HEK293 (cell line): ENCODE data around the gene SLC28A1.

Experiments
- CTCF ChIA-PET: fragments of 350-600 bp; formaldehyde crosslinking; extraction: SDS; loops from one replicate; lab custom pipeline; 2021; ENCODE audit warnings: antibody characterized with exemption; lab: Yijun Ruan, JAX
- POLR2A ChIA-PET: fragments of 300-600 bp; formaldehyde crosslinking; extraction: SDS; loops from one replicate; lab custom pipeline; 2020; ENCODE audit warnings: antibody characterized with exemption, inconsistent platforms; lab: Yijun Ruan, JAX
- H3K27ac ChIP-seq: fragments of 200-500 bp; sonication (Bioruptor generic); 2 replicates; pipeline ENCODE4 v1.5.1; 2014; ENCODE audit warnings: low read depth, low read length, control low read depth, inconsistent platforms; ENCODE audit errors: extremely low read depth
- H3K36me3 ChIP-seq, 2 experiments: fragments of 200-500 bp in 1 of 2; sonication (Bioruptor generic) in 1 of 2; 1 replicate in 1 of 2; 2 replicates in 1 of 2; pipeline ENCODE4 v1.5.1; 2014 to 2017; ENCODE audit warnings: inconsistent platforms in 2 of 2, low read length in 2 of 2; ENCODE audit not compliant: control insufficient read depth in 2 of 2, insufficient read depth in 1 of 2
- H3K4me1 ChIP-seq: fragments of 200-500 bp; sonication (Bioruptor generic); 2 replicates; pipeline ENCODE4 v1.5.1; 2014; ENCODE audit warnings: mild to moderate bottlenecking, low read length, inconsistent platforms; ENCODE audit not compliant: control insufficient read depth, insufficient read depth
- H3K4me3 ChIP-seq: 2 replicates; pipeline ENCODE4 v1.5.1; 2011; ENCODE audit warnings: low read depth, mild to moderate bottlenecking, control low read depth, low read length, moderate library complexity
- H3K9me3 ChIP-seq: fragments of 200-500 bp; sonication (Bioruptor generic); 2 replicates; pipeline ENCODE4 v1.5.1; 2014; ENCODE audit warnings: low read depth, low read length, inconsistent platforms; ENCODE audit not compliant: control insufficient read depth, insufficient read depth
- GLIS1 ChIP-seq: fragments of 450-650 bp; formaldehyde crosslinking; IDR thresholded peaks from 2 replicates; pipeline ENCODE4 v1.5.1; 2016; ENCODE audit warnings: missing biosample characterization, missing genetic modification characterization
- KLF7 ChIP-seq: fragments of 450-650 bp; formaldehyde crosslinking; IDR thresholded peaks from 2 replicates; pipeline ENCODE4 v1.5.1; 2016; ENCODE audit warnings: missing biosample characterization, missing genetic modification characterization, borderline replicate concordance
- MEIS1 ChIP-seq: sonication (generic); formaldehyde crosslinking; IDR thresholded peaks from 2 replicates; pipeline ENCODE4 v1.8.1; 2022; ENCODE audit warnings: missing genetic modification reagents, mild to moderate bottlenecking, borderline replicate concordance
- SCRT1 ChIP-seq: fragments of 450-650 bp; formaldehyde crosslinking; IDR thresholded peaks from 2 replicates; pipeline ENCODE4 v1.5.1; 2016; ENCODE audit warnings: missing biosample characterization, missing genetic modification characterization, borderline replicate concordance
- SETDB1 ChIP-seq: IDR thresholded peaks from one replicate; pipeline ENCODE4 v1.6.1; 2017; ENCODE audit warnings: mild to moderate bottlenecking, low read length, moderate library complexity, mixed read lengths; ENCODE audit not compliant: insufficient read length
- TRIM28 ChIP-seq: IDR thresholded peaks from 2 replicates; pipeline ENCODE4 v1.6.1; 2011; ENCODE audit warnings: low read length, control low read depth, borderline replicate concordance
- ZIC2 ChIP-seq: fragments of 450-650 bp; formaldehyde crosslinking; IDR thresholded peaks from 2 replicates; pipeline ENCODE4 v1.5.1; 2016; ENCODE audit warnings: missing biosample characterization, missing genetic modification characterization
- ZNF138 ChIP-seq: fragments of 450-650 bp; formaldehyde crosslinking; IDR thresholded peaks from 2 replicates; pipeline ENCODE4 v1.5.1; 2016; ENCODE audit warnings: missing biosample characterization, missing genetic modification characterization, borderline replicate concordance
- ZNF169 ChIP-seq: fragments of 450-650 bp; formaldehyde crosslinking; IDR thresholded peaks from 2 replicates; pipeline ENCODE4 v1.5.1; 2016; ENCODE audit warnings: missing biosample characterization, missing genetic modification characterization
- ZNF214 ChIP-seq: fragments of 450-650 bp; formaldehyde crosslinking; IDR thresholded peaks from 2 replicates; pipeline ENCODE4 v1.5.1; 2017; ENCODE audit warnings: missing biosample characterization, mild to moderate bottlenecking, missing genetic modification characterization, borderline replicate concordance
- ZNF266 ChIP-seq: fragments of 450-650 bp; formaldehyde crosslinking; IDR thresholded peaks from 2 replicates; pipeline ENCODE4 v1.5.1; 2016; ENCODE audit warnings: missing biosample characterization, missing genetic modification characterization, low read depth
- ZNF350 ChIP-seq: fragments of 450-650 bp; formaldehyde crosslinking; IDR thresholded peaks from 2 replicates; pipeline ENCODE4 v1.5.0; 2017; ENCODE audit warnings: missing biosample characterization, mild to moderate bottlenecking, missing genetic modification characterization
- ZNF416 ChIP-seq: fragments of 450-650 bp; formaldehyde crosslinking; IDR thresholded peaks from 2 replicates; pipeline ENCODE4 v1.5.1; 2016; ENCODE audit warnings: missing biosample characterization, missing genetic modification characterization
- ZNF473 ChIP-seq: fragments of 450-650 bp; formaldehyde crosslinking; IDR thresholded peaks from 2 replicates; pipeline ENCODE4 v1.5.1; 2017; ENCODE audit warnings: missing biosample characterization, missing genetic modification characterization
- ZNF530 ChIP-seq: fragments of 450-650 bp; formaldehyde crosslinking; IDR thresholded peaks from 2 replicates; pipeline ENCODE4 v1.5.1; 2016; ENCODE audit warnings: low read depth, missing biosample characterization, missing genetic modification characterization
- ZNF555 ChIP-seq: fragments of 450-650 bp; formaldehyde crosslinking; conservative IDR thresholded peaks from 2 replicates; pipeline ENCODE4 v1.5.1; 2017; ENCODE audit warnings: missing biosample characterization, mild to moderate bottlenecking, missing genetic modification characterization, inconsistent platforms
- ZNF623 ChIP-seq: fragments of 450-650 bp; formaldehyde crosslinking; IDR thresholded peaks from 2 replicates; pipeline ENCODE4 v1.5.1; 2016; ENCODE audit warnings: missing biosample characterization, missing genetic modification characterization
- ZNF624 ChIP-seq: fragments of 450-650 bp; formaldehyde crosslinking; IDR thresholded peaks from 2 replicates; pipeline ENCODE4 v1.5.1; 2017; ENCODE audit warnings: missing biosample characterization, missing genetic modification characterization
- ZNF626 ChIP-seq: fragments of 450-650 bp; sonication (Bioruptor Pico); formaldehyde crosslinking; IDR thresholded peaks from 2 replicates; pipeline ENCODE4 v1.5.1; 2018; ENCODE audit warnings: missing biosample characterization, missing genetic modification characterization, inconsistent platforms
- ZNF664 ChIP-seq: fragments of 450-650 bp; formaldehyde crosslinking; IDR thresholded peaks from 2 replicates; pipeline ENCODE4 v1.5.1; 2016; ENCODE audit warnings: missing biosample characterization, missing genetic modification characterization
- ZNF677 ChIP-seq: fragments of 450-650 bp; IDR thresholded peaks from 2 replicates; pipeline ENCODE4 v1.5.0; 2018; ENCODE audit warnings: missing biosample characterization, mild to moderate bottlenecking, missing genetic modification characterization, moderate library complexity
- ZNF768 ChIP-seq: fragments of 450-650 bp; formaldehyde crosslinking; IDR thresholded peaks from 2 replicates; pipeline ENCODE4 v1.5.1; 2018; ENCODE audit warnings: missing biosample characterization, mild to moderate bottlenecking, missing genetic modification characterization
- ZNF837 ChIP-seq: fragments of 450-650 bp; formaldehyde crosslinking; IDR thresholded peaks from 2 replicates; pipeline ENCODE4 v1.5.1; 2016; ENCODE audit warnings: missing biosample characterization, missing genetic modification characterization
- TF ChIP-seq, protein P1 (sequence below): fragments of 450-650 bp; IDR thresholded peaks from 2 replicates; pipeline ENCODE4 v1.5.1; 2018; ENCODE audit warnings: missing biosample characterization, mild to moderate bottlenecking, missing genetic modification characterization
- TF ChIP-seq, protein P2 (sequence below): fragments of 450-650 bp; formaldehyde crosslinking; IDR thresholded peaks from 2 replicates; pipeline ENCODE4 v1.5.1; 2016; ENCODE audit warnings: missing biosample characterization, missing genetic modification characterization
- TF ChIP-seq, protein P3 (sequence below): fragments of 450-650 bp; formaldehyde crosslinking; IDR thresholded peaks from 2 replicates; pipeline ENCODE4 v1.5.1; 2016; ENCODE audit warnings: missing biosample characterization, missing genetic modification characterization
- TF ChIP-seq, protein P4 (sequence below): fragments of 450-650 bp; formaldehyde crosslinking; conservative IDR thresholded peaks from 2 replicates; pipeline ENCODE4 v1.5.1; 2016; ENCODE audit warnings: low read depth, missing biosample characterization, missing genetic modification characterization

Gene SLC28A1

DNA sequence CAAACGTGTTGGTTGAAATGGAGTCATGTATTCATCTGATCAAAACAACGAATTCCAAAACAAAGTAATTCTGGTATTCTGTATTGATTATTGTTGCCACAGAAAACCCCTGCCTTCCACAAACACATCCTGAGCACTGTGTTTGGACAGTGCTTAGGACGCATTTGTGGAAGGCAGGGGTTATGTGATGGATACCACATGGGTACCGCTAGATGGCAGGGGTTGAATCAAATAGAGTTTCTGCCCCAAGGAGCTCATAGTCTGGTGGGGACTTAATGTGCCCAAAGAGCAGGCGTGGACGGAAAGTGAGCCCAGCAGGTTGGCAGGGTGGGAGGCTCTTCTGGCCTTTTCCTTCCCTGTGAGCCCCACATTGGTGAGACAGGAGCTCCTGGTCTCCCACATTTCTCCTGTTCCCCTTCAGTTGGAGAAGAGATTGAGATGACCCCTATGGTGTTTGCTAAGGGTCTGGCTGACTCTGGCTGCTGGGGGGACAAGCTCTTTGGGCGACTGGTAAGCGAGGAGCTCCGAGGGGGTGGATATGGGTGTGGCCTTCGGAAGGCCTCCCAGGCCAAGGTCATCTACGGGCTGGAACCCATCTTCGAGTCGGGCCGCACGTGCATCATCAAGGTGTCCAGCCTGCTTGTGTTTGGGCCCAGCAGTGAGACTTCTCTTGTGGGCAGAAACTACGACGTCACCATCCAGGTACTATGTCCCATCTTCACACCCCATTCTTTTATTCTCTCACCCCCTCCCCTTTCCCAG lies 22.1 kb upstream of the SLC28A1 start (continued):
- TF ChIP-seq, protein P1, sequence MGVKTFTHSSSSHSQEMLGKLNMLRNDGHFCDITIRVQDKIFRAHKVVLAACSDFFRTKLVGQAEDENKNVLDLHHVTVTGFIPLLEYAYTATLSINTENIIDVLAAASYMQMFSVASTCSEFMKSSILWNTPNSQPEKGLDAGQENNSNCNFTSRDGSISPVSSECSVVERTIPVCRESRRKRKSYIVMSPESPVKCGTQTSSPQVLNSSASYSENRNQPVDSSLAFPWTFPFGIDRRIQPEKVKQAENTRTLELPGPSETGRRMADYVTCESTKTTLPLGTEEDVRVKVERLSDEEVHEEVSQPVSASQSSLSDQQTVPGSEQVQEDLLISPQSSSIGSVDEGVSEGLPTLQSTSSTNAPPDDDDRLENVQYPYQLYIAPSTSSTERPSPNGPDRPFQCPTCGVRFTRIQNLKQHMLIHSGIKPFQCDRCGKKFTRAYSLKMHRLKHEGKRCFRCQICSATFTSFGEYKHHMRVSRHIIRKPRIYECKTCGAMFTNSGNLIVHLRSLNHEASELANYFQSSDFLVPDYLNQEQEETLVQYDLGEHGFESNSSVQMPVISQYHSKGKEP: no peak

DNA sequence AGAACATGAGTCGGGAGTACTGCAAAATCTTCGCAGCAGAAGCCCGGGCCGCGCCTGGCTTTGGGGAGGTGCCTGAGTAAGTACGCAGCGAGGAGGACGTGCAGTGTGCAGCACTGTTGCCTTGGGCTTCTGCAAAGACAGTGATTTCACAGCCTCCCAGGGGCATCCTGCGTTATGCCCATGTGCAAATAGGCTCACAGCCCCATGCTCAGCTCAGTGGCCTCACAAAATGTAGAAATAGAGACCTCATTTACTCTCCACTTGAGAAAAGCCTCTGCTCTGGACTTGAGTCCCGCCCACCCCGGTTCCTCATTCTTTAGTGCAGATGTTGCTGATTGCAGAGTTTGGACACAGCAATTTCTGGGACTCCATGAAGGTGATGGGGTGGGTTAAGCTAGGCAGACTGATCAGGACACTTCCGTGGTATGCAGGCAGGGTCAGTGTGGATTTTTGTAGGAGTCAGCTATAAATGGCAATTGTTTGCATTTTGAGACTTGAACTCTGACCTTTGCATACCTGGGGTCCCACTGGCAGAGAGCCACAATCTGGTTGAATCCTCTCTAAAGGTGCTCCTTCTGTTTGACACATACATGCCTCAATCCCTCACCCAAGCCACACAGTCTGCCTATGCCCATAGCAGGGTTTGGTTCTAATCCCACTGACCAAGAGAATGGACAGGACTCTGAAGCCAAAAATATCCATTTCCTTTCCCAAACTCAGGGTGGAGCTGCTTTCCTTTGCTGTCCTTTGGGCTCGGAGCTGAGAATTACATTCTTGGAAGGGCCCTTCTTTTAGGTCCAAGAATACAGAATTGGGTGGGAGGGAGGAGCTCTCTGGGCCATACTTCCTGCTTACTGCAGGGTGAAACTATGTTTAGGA lies 20.7 kb upstream of the SLC28A1 start:
- CTCF ChIA-PET: interaction anchor here (0.7 to 2.5 kb wide), 8 partner anchors 9 to 197 kb away, joined by 3 to 10 read pairs (median 4); no protein-coding TSS in a partner anchor

DNA sequence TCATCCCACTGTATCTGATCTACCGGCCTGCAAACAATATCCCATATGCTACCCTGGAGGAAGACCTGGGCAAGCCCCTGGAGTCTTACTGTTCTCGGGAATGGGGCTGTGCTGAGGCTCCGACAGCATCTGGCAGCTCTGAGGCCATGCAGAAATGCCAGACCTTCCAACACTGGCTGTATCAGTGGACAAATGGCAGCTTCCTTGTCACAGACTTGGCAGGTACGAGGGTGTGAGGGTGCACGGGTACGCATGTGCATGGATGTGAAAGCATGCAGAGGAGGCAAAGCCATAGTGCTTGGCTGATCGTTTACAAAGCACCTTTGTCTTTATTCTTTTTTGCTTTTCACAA lies 20.0 kb upstream of the SLC28A1 start:
- H3K4me1 ChIP-seq: no peaks in the 10 kb centered on the region
- H3K27ac ChIP-seq: no peak overlapping the region
- ChIA-PET CTCF (interaction anchor here (0.7 to 2.1 kb wide), 8 partner anchors 10 to 197 kb away, joined by 3 to 10 read pairs (median 4); no protein-coding TSS in a partner anchor), POLR2A (no interaction called here)
- H3K36me3 ChIP-seq: no peaks in the 10 kb centered on the region
- TF ChIP-seq ZNF416 (no peak), ZNF664 (no peak), SETDB1 (no peak), MEIS1 (CRISPR knock-in tag) (no peak), KLF7 (tag by site-specific recombination) (no peak), ZNF624 (tag by site-specific recombination) (no peak), ZNF138 (no peak), TRIM28 (no peak), ZNF350 (tag by site-specific recombination) (no peak), ZNF677 (tag by site-specific recombination) (no peak), SCRT1 (no peak), ZNF473 (tag by site-specific recombination) (no peak)
- TF ChIP-seq, protein P2, sequence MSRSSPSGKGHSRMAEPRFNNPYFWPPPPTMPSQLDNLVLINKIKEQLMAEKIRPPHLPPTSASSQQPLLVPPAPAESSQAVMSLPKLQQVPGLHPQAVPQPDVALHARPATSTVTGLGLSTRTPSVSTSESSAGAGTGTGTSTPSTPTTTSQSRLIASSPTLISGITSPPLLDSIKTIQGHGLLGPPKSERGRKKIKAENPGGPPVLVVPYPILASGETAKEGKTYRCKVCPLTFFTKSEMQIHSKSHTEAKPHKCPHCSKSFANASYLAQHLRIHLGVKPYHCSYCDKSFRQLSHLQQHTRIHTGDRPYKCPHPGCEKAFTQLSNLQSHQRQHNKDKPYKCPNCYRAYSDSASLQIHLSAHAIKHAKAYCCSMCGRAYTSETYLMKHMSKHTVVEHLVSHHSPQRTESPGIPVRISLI (tag by site-specific recombination): no peak
- H3K4me3 ChIP-seq: no peak overlapping the region
- no peaks in the 10 kb centered on the region for H3K9me3 ChIP-seq

More for the DNA sequence above, 20.7 kb upstream of the SLC28A1 start:
- Histone ChIP-seq H3K4me3 (no peak overlapping the region), H3K4me1 (no peaks in the 10 kb centered on the region), H3K27ac (no peak overlapping the region), H3K36me3 (no peaks in the 10 kb centered on the region), H3K9me3 (no peaks in the 10 kb centered on the region)
- no peak for TF ChIP-seq ZNF169 (tag by site-specific recombination)
- no peak for TF ChIP-seq ZNF530
- TF ChIP-seq, protein P3, sequence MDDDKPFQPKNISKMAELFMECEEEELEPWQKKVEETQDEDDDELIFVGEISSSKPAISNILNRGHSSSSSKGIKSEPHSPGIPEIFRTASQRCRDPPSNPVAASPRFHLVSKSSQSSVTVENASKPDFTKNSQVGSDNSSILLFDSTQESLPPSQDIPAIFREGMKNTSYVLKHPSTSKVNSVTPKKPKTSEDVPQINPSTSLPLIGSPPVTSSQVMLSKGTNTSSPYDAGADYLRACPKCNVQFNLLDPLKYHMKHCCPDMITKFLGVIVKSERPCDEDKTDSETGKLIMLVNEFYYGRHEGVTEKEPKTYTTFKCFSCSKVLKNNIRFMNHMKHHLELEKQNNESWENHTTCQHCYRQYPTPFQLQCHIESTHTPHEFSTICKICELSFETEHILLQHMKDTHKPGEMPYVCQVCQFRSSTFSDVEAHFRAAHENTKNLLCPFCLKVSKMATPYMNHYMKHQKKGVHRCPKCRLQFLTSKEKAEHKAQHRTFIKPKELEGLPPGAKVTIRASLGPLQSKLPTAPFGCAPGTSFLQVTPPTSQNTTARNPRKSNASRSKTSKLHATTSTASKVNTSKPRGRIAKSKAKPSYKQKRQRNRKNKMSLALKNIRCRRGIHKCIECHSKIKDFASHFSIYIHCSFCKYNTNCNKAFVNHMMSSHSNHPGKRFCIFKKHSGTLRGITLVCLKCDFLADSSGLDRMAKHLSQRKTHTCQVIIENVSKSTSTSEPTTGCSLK (tag by site-specific recombination): no peak
- no peak for TF ChIP-seq ZNF626 (tag by site-specific recombination)
- TF ChIP-seq ZNF214 (tag by site-specific recombination): no peak
- no peak for TF ChIP-seq ZIC2
- TF ChIP-seq ZNF266: no peak
- TF ChIP-seq ZNF837: no peak
- TF ChIP-seq ZNF555 (tag by site-specific recombination): no peak
- no peak for TF ChIP-seq ZNF768 (tag by site-specific recombination)
- TF ChIP-seq, protein P4, sequence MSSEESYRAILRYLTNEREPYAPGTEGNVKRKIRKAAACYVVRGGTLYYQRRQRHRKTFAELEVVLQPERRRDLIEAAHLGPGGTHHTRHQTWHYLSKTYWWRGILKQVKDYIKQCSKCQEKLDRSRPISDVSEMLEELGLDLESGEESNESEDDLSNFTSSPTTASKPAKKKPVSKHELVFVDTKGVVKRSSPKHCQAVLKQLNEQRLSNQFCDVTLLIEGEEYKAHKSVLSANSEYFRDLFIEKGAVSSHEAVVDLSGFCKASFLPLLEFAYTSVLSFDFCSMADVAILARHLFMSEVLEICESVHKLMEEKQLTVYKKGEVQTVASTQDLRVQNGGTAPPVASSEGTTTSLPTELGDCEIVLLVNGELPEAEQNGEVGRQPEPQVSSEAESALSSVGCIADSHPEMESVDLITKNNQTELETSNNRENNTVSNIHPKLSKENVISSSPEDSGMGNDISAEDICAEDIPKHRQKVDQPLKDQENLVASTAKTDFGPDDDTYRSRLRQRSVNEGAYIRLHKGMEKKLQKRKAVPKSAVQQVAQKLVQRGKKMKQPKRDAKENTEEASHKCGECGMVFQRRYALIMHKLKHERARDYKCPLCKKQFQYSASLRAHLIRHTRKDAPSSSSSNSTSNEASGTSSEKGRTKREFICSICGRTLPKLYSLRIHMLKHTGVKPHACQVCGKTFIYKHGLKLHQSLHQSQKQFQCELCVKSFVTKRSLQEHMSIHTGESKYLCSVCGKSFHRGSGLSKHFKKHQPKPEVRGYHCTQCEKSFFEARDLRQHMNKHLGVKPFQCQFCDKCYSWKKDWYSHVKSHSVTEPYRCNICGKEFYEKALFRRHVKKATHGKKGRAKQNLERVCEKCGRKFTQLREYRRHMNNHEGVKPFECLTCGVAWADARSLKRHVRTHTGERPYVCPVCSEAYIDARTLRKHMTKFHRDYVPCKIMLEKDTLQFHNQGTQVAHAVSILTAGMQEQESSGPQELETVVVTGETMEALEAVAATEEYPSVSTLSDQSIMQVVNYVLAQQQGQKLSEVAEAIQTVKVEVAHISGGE (tag by site-specific recombination): no peak
- TF ChIP-seq ZNF623: no peak
- TF ChIP-seq GLIS1 (tag by site-specific recombination): no peak
- POLR2A ChIA-PET: no interaction called here
